HG02678 (cell line): ENCODE data around the gene STARD10.

ENCODE experiments used
- ATAC-seq: cut with Tn5 transposase; IDR thresholded peaks from one replicate; pipeline ENCODE4 v1.9.1; 2021; ENCODE audit warnings: mild to moderate bottlenecking, moderate library complexity; ENCODE audit not compliant: unreplicated experiment

The STARD10 gene

GRCh38 chr11:72712168-72712751 is 81.6 kb downstream of the STARD10 start:
- no peak for ATAC-seq

GRCh38 chr11:72711141-72711540 is 82.7 kb downstream of the STARD10 start:
- ATAC-seq, result no peak

GRCh38 chr11:72710278-72710677 is 83.6 kb downstream of the STARD10 start:
- ATAC-seq, result no peak

GRCh38 chr11:72709478-72710238 is 84.2 kb downstream of the STARD10 start:
- ATAC-seq, result no peak

- ATAC-seq, result no peak
Observed at GRCh38 chr11:72707032-72707431, 86.8 kb downstream of the STARD10 start.

DNA sequence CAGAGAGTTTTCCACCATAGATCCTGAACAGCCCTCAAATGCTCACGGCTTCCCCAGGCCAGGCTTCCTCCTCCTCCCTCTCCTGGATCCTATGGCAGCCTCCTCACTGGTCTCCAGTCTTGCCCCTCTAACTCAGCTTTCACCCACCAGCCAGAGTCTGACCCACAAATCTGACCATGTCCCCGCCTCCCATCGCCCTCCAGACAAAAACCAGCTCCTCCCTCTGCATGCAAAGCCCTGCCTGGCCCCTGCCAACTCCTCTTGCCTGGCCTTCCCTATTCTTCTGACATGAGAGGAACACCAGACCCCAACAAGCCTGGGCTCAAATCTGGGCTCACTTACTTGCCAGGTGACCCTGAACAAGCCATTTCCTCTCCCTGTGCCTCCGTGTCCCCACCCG is 87.3 kb downstream of the STARD10 start:
- no peak for ATAC-seq

- no peak for ATAC-seq
Observed at GRCh38 chr11:72705442-72706365, 88.1 kb downstream of the STARD10 start.

GRCh38 chr11:72704783-72705265 is 89.0 kb downstream of the STARD10 start:
- ATAC-seq, result no peak
